Renal cortex interstitium (tissue), 11 donors: ENCODE results near the gene ZBTB22. TPM values are rescaled to one million over a fixed set of nuclear protein-coding genes. Genes with fewer than 3 reads are reported as not detected.
A peak's percentile ranks its signal among the peaks of the same experiment; 100 is the strongest.

Experiments used
- DNase-seq, 11 donors: peaks; one replicate each; pipeline ENCODE4 v3.0.0-alpha.2; 2013; ENCODE audit warnings: low read depth in 9 of 11, low spot score in 4 of 11; ENCODE audit errors: extremely low read depth in 1 of 11
- polyA plus RNA-seq, 3 donors: library from polyadenylated mRNA; unstranded; fragments of 120-200 nt; gene quantifications; one replicate each; pipeline ENCODE4 v1.2.1, GENCODE V29; 2013; ENCODE audit not compliant: insufficient read length in 3 of 3

ZBTB22 gene
- polyA plus RNA-seq, 3 donors: 19.8 to 28.3 (median 23.2) TPM

DNA sequence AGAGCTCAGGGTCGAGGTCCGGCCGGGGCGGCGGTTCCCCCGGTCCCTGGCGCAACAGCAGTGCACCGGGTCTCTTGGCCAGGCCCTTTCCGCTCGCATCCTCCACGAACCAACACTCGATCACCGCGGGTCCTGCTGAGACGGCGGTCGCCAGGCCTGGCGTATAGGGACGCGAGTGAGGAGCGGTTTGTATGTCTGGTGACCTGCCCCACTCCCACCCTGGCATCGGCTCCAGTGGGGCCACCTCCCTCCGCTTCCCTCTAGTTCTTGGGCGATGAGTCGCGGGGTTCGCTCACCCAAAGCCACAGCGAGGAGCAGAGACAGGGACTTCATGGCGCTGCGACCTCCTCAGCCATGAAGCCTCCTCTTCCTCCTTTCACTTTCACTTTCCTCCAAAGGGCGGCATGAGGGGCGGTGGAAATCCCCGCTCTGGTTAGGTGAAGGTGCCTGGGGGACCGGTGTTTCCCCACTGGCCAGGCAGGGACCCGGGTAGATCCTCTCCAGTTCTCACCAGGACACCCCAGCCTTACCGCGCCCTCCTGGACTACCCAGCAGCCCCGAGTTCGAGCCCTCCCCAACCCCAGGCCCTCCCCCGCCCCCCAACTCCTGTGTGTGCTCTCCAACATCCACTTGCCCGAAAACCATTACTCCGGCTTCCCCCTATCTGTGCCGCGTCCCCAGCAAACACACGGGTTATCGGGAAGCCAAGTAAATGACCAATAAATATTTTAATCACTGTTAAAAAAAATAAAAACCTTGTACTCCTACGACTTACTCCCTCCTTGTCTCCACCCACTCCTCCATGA lies 3.6 kb downstream of the ZBTB22 start, which contains the start of gene TAPBP:
Gene TAPBP, minus strand, starts transcription at position 370 of the 806 bp plus-strand sequence. Its CDS starts 37 bp downstream, at position 333.
- DNase-seq: peak in 2 of 11 donors; percentile 53 to 56

GRCh38 chr6:33313105-33313708 lies 4.3 kb downstream of the ZBTB22 start:
- peak in 1 of 11 donors; percentile 18 for DNase-seq

GRCh38 chr6:33312361-33313104 lies 5.0 kb downstream of the ZBTB22 start:
- peak in 1 of 11 donors; percentile 59 for DNase-seq

GRCh38 chr6:33306356-33306755 lies 11.2 kb downstream of the ZBTB22 start:
- DNase-seq: no peak

- no peak for DNase-seq
These were observed 12.5 kb downstream of the ZBTB22 start for GRCh38 chr6:33305052-33305451.

DNA sequence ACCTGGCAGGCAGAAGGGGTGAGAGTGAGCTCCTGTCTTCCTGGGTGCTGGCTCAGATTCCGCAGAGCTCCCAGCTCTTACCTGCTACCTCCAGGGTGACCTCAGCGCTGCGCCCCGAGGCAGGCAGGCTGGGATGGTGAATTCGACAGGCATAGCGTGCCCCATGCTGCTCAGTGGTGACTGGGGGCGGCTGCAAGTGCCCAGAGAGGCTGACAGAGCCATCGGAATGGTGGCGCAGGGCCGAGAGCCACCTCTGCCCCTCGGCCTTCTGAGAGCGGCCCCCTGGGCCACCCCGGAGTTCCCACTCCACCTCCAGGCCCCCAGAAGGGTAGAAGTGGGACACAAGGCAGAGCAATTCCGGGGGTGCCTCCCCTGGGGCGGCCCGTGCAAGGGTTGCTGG lies 13.3 kb downstream of the ZBTB22 start:
- no peak for DNase-seq

- no peak for DNase-seq
These were observed 15.7 kb downstream of the ZBTB22 start for GRCh38 chr6:33301877-33302276.

- peak in 8 of 11 donors; percentile 75 to 93 (median 88) for DNase-seq
These were observed 18.2 kb downstream of the ZBTB22 start for GRCh38 chr6:33299237-33299944.

DNA sequence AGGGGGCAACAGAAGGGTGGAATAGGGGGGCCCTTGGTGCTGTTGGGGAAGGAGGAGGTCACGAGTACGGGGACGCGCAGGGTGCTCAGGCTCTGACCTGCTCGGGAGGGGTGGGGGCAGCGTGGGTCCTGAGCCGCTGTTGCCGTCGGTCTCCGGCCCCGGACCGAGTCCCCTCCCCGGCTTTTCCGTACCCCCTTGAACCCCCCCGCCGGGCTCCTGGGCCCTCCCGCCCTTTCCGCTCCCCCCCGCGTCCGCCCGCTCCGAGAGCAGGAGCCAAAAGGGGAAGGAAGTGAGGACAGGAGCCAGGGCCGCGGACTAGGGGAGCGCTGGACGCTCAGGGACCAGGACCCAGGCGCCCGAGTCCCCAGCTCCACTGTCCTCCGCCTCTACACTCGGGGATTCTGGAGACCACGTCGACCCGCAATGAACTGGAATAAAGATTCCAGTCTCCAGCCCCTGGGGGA lies 18.7 kb downstream of the ZBTB22 start, which contains the start of gene RGL2:
Gene RGL2, minus strand, starts transcription at position 170 of the 464 bp plus-strand sequence. CDS start 332 bp downstream, outside the sequence.
- peak in 1 of 11 donors; percentile 41 for DNase-seq

- peak in 2 of 11 donors; percentile 49 to 64 for DNase-seq
These were observed 19.4 kb downstream of the ZBTB22 start for GRCh38 chr6:33297956-33298772.

DNA sequence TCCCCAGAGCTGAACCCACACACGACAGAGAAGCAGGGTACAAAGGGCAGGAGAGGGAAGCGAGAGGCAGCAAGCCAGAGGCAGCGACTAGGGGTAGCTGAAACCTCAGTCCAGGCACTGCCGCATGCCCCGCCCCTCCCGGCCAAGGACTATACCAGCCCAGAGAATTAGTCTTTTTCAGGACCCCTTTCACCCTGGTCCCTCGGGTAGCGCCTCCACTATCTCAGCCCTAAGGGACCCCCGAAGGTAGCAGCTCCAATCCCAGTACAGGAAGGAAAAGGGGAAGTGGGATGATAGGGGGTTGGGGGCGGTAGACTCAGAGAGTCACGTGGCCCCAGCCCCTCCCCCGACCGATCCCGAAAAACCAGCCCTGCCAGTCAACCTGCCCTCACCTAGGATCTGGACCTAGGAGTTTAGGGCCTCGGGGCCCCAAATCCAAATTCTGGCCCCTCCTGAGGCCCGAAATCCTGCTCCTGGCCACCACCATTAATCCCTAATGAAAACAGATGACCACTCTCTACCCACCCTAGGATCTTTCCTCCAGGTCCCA lies 20.1 kb downstream of the ZBTB22 start:
- peak in 2 of 11 donors; percentile 36 to 47 for DNase-seq

DNA sequence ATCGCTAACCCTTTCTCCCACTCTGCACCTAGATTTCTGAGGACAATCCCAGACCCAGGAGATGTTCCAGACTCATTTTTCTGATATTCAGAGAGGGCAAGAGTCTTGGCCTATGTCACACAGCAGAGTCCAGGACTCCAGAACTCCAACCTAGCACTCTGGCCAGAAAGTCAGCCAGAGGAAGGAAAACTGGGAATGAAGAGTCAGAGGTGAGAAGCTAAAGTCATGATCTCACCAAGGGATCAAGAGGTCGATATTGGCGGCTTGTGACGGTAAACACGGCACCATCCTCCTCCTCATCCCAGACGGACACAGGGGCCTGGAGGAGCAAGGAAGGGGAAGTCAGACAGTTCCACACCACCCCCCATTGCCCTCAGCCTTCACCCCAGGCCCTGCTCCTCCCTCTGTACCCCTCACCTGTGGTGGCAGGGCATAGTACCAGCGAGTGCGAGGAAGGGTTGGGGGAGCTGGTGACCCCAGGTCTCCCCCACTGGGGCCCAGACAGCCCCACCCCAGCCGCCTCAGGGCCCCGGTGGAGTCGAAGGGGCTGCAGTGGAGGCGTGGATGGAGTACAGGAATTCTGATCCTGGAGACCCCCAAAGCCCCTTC lies 20.6 kb downstream of the ZBTB22 start:
- no peak for DNase-seq

- DNase-seq: no peak
These were observed 21.7 kb downstream of the ZBTB22 start for GRCh38 chr6:33295621-33296369.

GRCh38 chr6:33294086-33294823 lies 23.3 kb downstream of the ZBTB22 start:
- DNase-seq: no peak

- no peak for DNase-seq
These were observed 24.4 kb downstream of the ZBTB22 start for GRCh38 chr6:33292996-33293682.
